Stimulated activated CD4-positive, alpha-beta T cell treated with anti-CD3 and anti-CD28 coated beads, Interleukin-12 subunit alpha, Interleukin-12 subunit beta, amount 100 ng/mL, for 48 hours (primary cell): Measurements from ENCODE around the gene STEAP1B.
"Not testable (repeated sequence)": the region's sequence is repeated elsewhere in the genome, so short reads cannot be mapped to it uniquely, and the experiment has no call there.

Experiments
- DNase-seq, 3 donors: peaks; one replicate each; pipeline ENCODE4 v3.0.0-alpha.2; 2020; ENCODE audit warnings: low read depth in 2 of 3, low spot score in 1 of 3

The STEAP1B gene

DNA sequence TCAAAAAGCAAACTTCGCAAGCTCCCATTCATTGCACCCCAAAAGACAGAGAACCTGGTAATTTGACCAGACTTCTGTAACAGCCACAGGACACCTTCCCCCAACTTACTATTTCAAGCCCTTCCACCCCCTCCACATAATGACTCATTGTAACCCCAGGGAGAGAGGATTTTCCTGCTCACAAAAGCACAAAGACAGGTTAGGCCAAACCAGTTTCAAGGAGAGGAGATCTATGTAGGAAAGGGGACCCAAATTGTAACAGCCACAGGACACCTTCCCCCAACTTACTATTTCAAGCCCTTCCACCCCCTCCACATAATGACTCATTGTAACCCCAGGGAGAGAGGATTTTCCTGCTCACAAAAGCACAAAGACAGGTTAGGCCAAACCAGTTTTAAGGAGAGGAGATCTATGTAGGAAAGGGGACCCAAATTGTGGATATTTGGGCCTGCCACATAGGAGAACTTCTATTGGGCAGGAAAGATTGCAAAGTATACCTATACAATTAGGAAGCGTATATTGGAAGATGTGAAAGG is 66.8 kb downstream of the STEAP1B start:
- DNase-seq: not testable (repeated sequence)

DNA sequence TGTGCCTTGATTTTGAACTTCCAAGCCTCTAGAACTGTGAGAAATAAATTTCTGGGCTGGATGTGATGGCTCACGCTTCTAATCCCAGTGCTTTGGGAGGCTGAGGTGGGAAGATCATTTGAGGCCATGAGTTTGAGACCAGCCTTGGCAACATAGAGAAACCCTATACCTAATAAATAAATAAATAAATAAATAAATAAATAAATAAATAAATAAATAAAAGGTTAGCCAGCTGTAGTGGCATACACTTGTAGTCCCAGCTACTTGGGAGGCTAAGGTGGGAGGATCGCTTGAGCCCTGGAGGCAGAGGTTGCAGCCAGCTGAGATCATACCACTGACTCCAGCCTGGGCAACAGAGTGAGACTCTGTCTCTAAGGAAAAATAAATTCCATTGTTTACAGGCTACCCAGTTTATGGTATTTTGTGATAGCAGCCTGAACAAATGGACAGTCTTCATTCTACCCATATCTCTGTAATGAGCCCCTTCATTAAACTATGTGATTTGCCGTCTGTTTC is 67.7 kb downstream of the STEAP1B start:
- no peak for DNase-seq

DNA sequence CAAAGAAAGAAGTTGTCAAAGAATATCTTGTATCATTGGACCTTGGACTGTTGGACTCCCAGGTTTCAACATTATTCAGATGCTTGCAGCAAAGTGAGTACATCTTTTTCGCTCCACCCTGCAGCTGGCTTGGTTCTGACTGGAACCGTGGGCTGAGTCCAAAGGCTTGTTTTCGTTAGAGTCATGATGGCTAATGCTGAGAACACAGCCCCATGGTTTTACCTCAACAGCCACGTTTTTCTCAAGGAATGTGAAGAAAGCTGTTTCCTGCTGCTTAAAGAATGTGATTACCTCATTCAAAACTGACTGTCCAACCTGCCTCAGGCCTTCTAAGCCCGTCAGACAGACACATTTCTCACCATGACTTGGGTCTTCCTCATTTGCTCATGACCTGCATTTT is 69.5 kb downstream of the STEAP1B start:
- DNase-seq: no peak

DNA sequence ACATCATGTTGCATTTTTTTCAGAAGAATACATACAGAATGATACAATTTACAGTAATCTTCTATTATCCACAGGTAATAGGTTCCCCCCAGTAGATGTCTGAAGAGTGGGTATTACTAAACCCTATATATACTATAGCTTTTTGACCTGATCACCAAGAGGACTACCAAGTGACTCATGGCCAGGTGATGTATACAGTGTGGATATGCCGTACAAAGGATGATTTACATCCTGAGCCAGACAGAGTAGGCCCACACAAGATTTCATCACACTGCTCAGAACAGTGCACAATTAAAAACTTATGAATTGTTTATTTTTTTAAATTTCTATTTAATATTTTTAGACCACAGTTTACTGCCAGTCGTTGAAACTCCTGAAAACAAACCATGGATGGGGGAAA is 70.6 kb downstream of the STEAP1B start:
- DNase-seq: no peak

DNA sequence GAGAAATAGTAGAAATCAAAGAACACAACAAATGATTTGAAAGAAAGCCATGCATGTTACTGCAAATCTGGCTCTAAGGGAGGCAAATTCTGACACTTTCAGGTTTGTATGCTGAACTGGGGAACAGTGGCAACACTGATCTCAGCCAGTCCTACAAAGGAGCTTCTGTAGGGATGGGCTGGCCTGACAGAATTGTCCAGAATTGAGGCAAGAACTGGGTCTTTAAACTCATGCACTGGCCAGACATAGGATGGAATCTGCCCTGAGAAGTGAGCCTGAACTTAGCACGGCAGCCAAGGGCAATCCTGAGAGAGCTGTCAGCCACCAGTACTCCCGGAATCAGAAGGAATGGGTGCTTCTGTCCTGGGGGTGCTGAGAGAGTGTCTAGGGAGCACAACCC is 72.1 kb downstream of the STEAP1B start:
- DNase-seq: no peak

DNA sequence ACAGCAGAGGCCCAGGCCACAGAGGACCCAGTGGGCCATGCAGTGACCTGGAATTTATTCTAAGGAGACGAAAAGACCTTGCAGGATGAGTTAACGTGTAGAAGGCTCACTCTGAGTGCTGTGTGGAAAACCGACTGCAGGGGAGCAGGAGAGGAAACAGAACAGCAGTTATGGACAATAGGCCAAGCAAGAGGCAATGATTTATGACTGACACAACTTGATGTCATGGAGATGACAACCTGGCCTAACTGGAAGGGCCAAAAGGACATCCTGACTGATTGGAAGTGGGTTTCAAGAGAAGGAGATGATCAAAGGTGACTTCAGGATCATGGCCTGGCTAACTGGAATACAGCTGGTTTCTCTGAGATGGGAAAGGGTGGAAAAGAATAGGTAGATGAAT is 72.9 kb downstream of the STEAP1B start:
- no peak for DNase-seq

DNA sequence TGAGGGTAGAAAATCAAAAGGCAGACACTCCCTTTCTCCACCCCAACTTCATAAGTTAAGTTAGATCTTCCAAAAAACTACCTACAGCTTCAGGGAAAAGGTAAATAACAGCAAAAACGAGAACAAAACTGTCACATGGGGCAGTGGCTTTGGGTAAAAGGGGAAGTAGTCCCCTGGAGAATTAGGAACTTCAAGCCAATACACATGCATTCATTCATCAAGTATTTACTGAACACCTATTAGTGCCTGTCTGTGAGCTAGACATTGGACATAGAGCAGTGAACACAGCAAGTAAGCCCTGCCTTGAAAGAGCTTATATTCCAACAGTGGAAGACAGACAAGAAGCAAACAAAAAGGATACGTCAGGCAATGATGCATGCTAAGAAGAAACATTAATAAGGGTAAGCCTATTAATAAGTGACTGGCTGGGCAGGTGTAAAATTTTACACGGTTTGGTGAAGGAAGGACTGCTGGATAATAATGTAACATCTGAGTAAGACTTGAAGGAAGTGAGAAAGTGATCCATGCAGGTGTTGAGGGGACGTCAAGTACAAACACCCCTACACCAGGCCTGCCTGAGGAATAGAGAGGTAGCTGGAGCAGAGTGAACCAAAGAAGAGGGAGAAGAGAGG is 73.4 kb downstream of the STEAP1B start:
- no peak for DNase-seq

DNA sequence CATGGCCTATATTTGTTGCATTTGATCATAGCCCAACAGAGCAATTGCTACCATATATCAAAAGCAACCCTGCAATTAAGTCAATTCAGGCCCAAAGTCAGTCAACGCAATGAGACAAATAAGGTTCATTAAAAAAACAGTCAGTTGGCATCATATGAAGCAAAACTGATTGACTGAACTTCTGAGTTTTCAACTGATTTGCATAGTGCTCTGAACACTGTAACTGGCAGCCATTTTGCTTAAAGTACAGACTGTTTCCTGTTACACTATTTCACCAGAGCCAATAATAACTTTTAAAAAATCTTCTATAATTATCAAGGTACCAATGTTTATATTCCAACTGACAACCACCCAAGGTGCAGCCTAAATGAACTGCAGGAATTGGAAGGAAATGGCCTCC is 74.6 kb downstream of the STEAP1B start:
- DNase-seq: no peak

DNA sequence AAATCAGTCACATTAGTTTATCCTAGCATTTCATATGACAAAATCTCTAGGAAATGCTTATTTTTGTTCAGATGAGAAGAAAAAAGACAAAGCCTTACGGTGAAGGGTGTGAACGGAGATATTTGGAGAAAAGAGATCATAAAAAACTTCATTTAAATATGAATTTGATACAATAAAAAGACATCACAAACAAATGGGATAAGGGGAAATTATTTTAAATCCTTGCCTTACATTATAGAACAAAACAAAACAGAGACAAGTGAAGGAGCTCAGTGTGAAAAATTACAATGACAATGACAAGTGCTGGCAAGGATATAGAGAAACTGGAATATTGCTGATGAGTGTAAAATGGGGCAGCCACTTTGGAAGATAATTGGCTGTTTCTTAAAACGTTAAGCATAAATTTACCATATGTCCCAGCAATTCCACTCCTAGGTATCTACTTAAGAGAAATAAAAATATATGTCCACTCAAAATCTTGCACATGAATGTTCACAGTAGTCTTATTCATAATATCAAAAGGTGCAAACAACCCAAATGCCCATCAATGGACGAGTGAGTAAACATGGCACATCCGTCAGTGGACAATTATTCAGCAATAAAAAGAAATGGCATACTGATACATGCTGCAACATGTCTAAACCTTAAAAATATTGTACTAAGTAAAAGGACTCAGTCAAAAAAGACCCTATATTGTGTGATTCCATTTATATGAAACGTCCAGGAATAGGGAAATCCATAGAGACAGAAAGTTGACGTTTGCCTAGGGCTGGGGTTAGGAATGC is 77.0 kb downstream of the STEAP1B start:
- DNase-seq: no peak

DNA sequence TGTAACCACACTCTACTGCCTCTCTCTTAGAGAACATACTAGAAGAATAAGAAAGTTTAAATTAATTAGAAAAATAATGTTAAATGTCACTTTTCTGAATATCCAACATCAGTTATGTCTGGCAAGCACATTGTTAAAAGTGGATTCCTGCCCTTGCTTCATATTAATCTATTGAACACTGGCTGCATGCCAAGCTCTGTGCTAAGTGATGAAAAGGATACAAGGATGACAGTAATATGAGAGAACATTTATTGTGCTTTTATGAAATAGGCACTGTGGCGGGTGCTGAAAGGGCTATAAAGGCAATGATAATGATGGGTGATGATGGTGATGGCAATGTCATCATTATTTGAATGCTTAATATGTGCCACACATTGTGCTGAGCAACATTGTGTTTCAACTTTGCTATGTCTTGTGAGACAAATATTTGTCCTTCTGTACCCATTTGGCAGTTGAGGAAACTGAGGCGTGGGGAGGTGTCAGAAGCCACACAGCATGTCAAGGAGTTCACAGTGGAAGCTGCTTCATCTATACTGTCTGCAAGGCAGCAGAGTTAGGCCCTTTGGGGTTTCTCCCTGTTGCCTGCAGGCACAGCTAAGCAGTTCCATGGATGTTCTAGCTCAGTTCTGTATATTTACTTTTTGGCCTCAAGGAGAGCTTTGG is 78.9 kb downstream of the STEAP1B start:
- DNase-seq: no peak

DNA sequence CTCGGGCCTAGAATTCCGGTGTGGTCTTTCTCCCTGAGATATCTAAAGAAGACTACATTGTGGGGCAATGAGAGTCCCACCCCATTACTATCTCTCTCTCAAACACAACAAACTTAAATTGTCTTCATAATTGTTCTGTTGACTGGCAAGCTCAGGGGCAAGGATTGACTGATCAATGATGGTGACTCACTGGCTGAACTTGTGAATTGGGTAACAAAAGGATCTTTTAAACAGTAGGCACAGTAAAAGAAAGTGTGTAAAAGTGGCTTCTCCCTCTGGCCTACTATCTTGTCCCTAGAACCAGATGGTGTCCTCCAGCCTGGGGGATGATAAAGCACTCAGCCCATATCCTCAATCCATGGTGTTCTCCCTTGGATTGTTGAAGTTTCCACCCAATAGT is 80.0 kb downstream of the STEAP1B start:
- DNase-seq: no peak

DNA sequence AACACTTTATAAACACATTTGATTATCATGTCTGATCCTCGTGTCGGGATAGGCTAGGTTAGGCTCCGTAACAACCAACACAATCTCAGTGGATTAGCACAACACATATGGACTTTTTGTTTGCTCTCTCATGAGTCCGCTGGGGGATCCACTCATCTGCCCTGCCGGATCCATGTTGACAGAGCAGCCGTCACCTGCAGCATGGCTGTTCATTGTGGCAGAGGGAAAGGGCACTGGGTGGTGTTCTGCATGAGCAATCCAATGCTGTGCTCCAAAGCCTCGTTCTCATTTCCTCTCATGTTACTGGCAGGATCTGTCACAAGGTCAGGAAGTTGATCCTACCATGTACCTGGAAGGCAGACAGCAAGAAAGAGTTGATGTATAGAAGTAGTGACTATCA is 80.5 kb downstream of the STEAP1B start:
- no peak for DNase-seq

DNA sequence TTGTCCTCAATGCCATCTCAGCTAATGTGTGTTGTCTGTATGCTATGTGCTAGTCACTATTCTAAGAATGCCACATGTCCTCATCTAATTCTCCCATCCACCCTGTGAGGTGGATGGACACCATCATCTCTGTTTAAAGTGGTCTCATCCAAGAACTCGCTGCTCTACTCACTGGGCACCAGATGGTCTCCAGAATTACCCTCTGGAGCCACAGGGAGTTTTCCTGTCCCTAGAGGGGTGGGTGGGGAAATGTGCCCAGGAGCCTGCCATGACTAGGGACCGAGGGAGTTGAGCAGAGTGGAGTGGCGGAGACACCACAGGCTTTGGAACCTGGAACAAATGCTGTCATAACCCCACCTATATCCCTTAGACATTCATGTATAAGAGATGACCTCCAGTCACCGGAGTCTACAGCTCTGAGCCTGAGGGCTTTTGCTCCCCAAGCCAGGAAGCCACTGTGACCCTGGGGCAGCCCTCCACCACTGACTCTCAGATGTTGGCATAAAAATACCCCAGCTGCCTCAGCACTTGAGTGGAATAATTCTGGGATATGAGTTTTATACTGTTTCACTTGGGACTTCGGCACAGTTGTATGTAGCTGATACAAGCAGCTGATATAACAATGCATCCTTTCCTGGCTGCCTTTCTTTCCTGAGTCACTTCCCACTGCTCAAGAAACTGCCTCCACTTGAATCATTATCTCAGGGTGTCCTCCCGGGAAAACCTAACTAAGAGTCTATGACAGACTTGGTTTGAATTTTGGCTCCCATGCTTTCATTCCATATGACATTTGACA is 81.5 kb downstream of the STEAP1B start:
- DNase-seq: no peak

DNA sequence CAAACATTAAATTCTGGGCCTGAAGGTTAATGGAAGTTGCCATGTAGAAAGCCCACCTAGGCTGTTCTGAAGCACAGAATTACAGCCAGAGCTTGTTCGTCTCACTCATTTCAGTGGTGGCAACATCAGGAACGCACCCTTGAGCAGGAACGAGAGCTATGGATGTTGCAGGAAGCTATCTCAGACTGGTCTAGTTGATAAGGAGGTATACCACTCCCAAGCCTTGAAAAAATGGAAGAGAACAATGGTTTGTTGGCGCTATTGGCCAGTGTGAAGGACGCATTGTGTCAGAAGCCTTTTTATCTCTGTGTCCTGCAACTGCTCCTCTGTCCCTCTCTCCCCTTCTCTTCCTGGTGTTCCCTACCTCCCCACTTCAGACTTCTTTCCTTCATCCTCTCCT is 82.1 kb downstream of the STEAP1B start:
- no peak for DNase-seq

DNA sequence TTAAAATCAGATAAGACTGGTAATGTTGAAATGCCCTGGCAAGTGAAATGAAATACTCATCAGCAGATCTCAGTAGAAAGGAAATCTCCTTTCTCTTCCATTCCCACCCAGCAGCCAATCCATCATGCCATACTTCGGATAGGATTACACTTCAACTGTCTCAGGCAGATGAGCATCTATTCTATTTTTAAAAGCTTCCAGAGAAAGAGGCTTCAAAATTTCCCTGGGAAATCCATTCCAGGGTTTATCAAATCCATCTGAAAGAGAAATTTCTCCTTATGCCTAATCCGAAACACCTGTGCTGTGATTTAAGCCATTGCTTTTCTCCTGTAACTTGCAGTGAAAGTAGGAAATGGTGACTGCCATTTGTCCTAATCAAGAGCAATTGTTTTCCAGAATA is 82.6 kb downstream of the STEAP1B start:
- no peak for DNase-seq

DNA sequence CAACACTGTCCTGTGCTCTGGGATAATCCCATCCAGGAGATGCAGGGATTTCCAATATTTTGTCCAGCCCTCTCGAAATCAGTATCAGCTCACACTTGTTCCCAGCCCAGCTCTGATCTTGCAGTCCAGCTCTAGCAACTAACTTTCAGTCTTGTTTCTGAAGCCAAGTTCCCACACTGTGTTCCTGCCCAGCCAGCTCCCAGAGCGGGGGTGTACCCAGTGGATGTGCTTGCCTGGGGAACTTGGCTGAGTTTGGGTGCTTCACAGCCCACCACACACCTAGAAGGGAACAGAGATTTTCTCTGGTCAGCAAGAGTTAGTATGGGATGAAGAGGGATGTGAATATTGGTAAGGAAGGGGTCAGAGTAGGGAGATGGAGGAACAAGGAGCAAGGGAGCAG is 85.6 kb downstream of the STEAP1B start:
- no peak for DNase-seq

DNA sequence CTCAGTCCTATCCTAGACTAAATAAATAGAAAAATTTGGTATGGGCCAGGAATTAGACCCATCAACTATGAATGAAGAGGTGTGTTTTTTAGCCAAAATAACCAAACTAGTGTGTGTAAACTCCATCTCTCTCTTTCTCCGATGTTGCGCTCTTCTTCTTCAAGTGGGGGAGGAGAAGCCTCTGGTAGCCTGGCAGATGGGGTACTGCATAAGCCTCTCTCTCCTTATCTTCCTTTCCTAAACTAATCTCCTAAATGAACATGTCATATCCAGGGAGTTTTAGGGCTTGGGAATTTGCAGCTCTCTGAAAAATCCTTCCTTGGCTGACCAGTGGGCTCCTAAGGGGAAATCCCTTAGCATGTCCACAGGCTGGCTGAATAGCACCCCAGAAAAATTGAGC is 86.8 kb downstream of the STEAP1B start:
- DNase-seq: no peak

DNA sequence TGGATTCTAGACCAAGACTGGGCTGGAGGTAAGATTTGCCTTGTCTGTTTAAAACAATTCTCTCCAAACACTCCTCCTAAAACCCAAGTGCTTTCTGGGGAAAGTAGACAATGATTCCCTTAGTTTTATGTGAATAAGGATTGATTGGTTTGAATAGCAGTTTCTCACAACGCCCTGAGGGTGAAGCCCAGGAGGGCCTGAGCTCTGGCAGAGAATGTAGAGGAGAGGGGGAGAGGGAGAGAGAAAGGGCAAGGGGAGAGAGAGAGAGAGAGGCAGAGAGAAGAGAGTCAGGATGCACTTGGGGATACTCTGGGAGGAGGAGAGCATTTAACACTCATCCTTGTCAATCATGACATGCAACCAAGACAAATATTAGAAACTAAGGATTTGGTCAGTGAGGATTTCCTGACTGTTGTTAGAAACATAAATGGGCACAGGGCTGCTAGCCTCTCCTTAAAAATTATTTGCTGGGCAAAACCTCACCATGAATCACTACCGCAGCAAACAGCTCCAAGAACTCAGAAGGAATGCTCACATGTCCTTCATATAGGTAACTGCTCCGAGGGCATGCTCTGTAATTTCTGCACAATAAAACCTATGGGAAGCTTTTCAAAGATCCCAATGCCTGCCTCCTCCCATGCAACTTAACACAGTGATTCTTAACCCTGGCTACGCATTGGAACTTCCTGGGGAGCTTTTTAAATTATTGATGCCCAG is 87.9 kb downstream of the STEAP1B start:
- no peak for DNase-seq

DNA sequence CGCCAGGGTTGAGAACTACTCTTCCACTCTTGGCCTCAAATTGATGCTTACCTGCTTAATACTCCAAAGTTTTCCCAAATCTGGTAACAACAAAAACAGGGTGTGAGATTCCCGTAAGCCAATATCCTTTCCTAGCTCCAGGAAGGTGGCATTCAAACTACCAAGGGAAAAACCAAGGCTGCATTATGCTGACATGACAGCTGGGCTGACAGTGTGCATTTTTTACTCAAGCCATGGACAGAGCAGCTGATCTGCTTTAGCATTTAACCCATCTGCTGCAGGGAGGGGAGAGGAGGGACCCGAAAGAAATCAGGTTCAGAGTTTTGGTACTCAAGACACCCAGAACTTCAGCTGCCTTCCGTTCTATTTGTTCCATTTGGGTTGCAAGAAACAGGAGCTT is 93.3 kb downstream of the STEAP1B start:
- no peak for DNase-seq

DNA sequence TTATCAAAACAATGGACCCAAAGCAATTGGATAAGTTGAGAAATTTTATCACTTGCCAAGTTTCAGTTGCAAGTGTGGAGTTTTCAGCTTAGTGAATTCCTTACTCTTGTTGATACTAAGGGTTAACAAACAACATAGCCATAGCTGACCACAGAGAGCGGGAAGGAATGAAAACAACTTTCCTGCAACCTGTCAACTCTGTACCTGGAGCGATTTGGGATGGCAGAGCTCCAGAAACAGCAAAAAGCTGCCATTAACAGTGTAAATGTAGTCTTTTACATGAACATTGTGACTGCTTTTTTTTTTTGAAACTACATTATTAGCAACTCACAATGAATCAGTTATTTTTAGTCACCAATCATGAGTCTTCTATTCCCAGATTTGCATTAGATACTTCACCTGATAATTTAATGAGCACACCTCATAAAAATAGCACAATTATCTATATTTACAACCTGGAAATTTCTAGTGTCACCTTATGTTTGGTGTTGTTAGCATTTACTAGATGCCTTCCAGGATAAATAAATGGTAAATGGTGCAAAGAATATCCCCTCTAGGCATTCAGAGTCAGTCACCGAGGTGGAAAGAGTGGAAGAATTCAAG is 95.5 kb downstream of the STEAP1B start:
- DNase-seq: no peak
